PC-3 (cell line): ENCODE results near the gene FBXL5. TPM values are rescaled to one million over a fixed set of nuclear protein-coding genes. Genes with fewer than 3 reads are reported as not detected.

Experiments
- ATAC-seq: fragments of 200-7000 bp; cut with Tn5 transposase; 2 replicates; pipeline ENCODE4 v1.9.1; 2020; ENCODE audit warnings: mild to moderate bottlenecking, moderate library complexity
- BruUV-seq: library from RNA; stranded (reverse); fragments of 400-500 nt; replicated peaks from 2 replicates; lab custom pipeline; 2021; lab: Mats Ljungman, UMichigan
- CTCF ChIA-PET: fragments of 300-600 bp; sonication (Branson Sonifier 250); formaldehyde crosslinking; loops from one replicate; lab custom pipeline; 2022; ENCODE audit warnings: antibody characterized with exemption; lab: Charles Lee
- POLR2A ChIA-PET: fragments of 300-600 bp; sonication (Branson Sonifier 250); formaldehyde crosslinking; loops from one replicate; lab custom pipeline; 2022; ENCODE audit warnings: antibody characterized with exemption; ENCODE audit not compliant: unreplicated experiment; lab: Charles Lee
- DNase-seq: peaks from one replicate; pipeline ENCODE4 v3.0.0-alpha.2; 2015
- H2AFZ ChIP-seq: fragments of 300-600 bp; sonication (generic); 2 replicates; pipeline ENCODE4 v1.6.0; 2016; ENCODE audit warnings: antibody characterized with exemption, low read length
- H3F3A ChIP-seq: fragments of 300-600 bp; sonication (generic); one replicate; pipeline ENCODE4 v1.6.0; 2017; ENCODE audit warnings: antibody characterized with exemption, low read length, control low read depth, mild to moderate bottlenecking; ENCODE audit not compliant: unreplicated experiment
- H3K27ac ChIP-seq: fragments of 300-600 bp; sonication (generic); 2 replicates; pipeline ENCODE4 v1.5.1; 2016; ENCODE audit warnings: mild to moderate bottlenecking, low read length
- H3K27me3 ChIP-seq: fragments of 300-600 bp; sonication (generic); 2 replicates; pipeline ENCODE4 v1.6.1; 2016; ENCODE audit warnings: low read length, mixed read lengths
- H3K36me3 ChIP-seq: fragments of 300-600 bp; sonication (generic); 2 replicates; pipeline ENCODE4 v1.6.1; 2016; ENCODE audit warnings: low read depth, mixed run types, low read length, mixed read lengths
- H3K4me1 ChIP-seq: fragments of 300-600 bp; sonication (generic); 2 replicates; pipeline ENCODE4 v1.5.1; 2016; ENCODE audit warnings: low read length; ENCODE audit not compliant: insufficient read depth
- H3K4me2 ChIP-seq: fragments of 300-600 bp; sonication (generic); 2 replicates; pipeline ENCODE4 v1.6.0; 2016; ENCODE audit warnings: low read length
- H3K4me3 ChIP-seq: fragments of 300-600 bp; sonication (generic); 2 replicates; pipeline ENCODE4 v1.5.1; 2016; ENCODE audit warnings: mild to moderate bottlenecking, low read length, mixed read lengths
- H3K79me2 ChIP-seq: fragments of 300-600 bp; sonication (generic); 2 replicates; pipeline ENCODE4 v1.6.1; 2017; ENCODE audit warnings: low read length, mixed read lengths
- H3K9ac ChIP-seq: fragments of 300-600 bp; sonication (generic); 2 replicates; pipeline ENCODE4 v1.6.0; 2016; ENCODE audit warnings: mild to moderate bottlenecking, low read length
- H3K9me2 ChIP-seq: fragments of 300-600 bp; sonication (generic); replicated peaks from 2 replicates; pipeline ENCODE4 v1.6.1; 2016; ENCODE audit warnings: mixed run types, low read length, mixed read lengths
- H3K9me3 ChIP-seq: fragments of 300-600 bp; sonication (generic); 2 replicates; pipeline ENCODE4 v1.6.1; 2016; ENCODE audit warnings: low read length, mixed read lengths
- H4K20me1 ChIP-seq: fragments of 300-600 bp; sonication (generic); 2 replicates; pipeline ENCODE4 v1.6.1; 2016; ENCODE audit warnings: low read length, mixed read lengths
- CTCF ChIP-seq: fragments of 300-600 bp; sonication (generic); conservative IDR thresholded peaks from 2 replicates; pipeline ENCODE4 v1.5.1; 2017; ENCODE audit warnings: antibody characterized with exemption, low read depth, mild to moderate bottlenecking, low read length
- EZH2 ChIP-seq: fragments of 300-600 bp; sonication (generic); IDR thresholded peaks from one replicate; pipeline ENCODE4 v1.6.1; 2017; ENCODE audit warnings: antibody characterized with exemption, mild to moderate bottlenecking, low read length; ENCODE audit not compliant: unreplicated experiment
- EZH2phosphoT487 ChIP-seq: fragments of 300-600 bp; sonication (generic); IDR thresholded peaks from 2 replicates; pipeline ENCODE4 v1.6.1; 2018; ENCODE audit warnings: mild to moderate bottlenecking, antibody characterized with exemption, low read length, borderline replicate concordance
- intact Hi-C: fragments of 100-400 bp; cut with micrococcal nuclease; formaldehyde crosslinking; loops from 2 replicates; pipeline ENCODE4 v1.9.0; 2023
- total RNA-seq: library from RNA; depleted of rRNA; stranded (reverse); fragments of >200 nt; gene quantifications from 2 replicates; pipeline ENCODE4 v1.2.3, GENCODE V29; 2014

Gene FBXL5
- total RNA-seq, 1 experiment from 2014 or later: 42.4 TPM

DNA sequence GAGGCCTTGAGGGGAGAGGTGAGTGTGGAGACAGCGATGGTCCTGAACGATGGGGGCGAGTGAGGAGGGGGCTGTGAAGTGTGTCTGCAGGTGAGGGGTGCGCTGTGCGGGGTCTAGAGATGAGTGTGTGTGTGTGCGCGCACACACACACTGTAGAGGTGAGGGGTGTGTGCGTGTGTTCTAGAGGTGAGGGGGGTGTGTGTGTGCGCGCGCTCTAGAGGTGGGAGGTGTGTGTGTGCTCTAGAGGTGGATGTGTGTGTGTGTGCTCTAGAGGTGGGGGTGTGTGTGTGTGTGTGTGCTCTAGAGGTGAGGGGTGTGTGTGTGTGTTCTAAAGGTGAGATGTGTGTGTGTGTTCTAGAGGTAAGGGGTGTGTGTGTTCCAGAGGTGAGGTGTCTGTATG is 48.3 kb upstream of the FBXL5 start:
- TF ChIP-seq CTCF: no peak
- no peak for TF ChIP-seq EZH2
- no peak for TF ChIP-seq EZH2phosphoT487
- H4K20me1 ChIP-seq: no peaks in the 10 kb centered on the region
- H3K27me3 ChIP-seq: no peaks in the 10 kb centered on the region
- no peaks in the 10 kb centered on the region for H3K79me2 ChIP-seq
- intact Hi-C loops: no loop called here
- DNase-seq (no peak), ATAC-seq (no peak)
- no peak overlapping the region for H3K9ac ChIP-seq
- ChIA-PET POLR2A (no interaction called here), CTCF (no interaction called here)
- H3K9me3 ChIP-seq: no peaks in the 10 kb centered on the region
- H3K4me3 ChIP-seq: no peak overlapping the region
- H3F3A ChIP-seq: no peaks in the 10 kb centered on the region
- no peaks in the 10 kb centered on the region for H3K36me3 ChIP-seq
- BruUV-seq: no TSS peak
- no peaks in the 10 kb centered on the region for H3K9me2 ChIP-seq
- no peaks in the 10 kb centered on the region for H3K4me1 ChIP-seq
- no peak overlapping the region for H3K4me2 ChIP-seq
- H3K27ac ChIP-seq: no peak overlapping the region
- H2AFZ ChIP-seq: no peak overlapping the region

DNA sequence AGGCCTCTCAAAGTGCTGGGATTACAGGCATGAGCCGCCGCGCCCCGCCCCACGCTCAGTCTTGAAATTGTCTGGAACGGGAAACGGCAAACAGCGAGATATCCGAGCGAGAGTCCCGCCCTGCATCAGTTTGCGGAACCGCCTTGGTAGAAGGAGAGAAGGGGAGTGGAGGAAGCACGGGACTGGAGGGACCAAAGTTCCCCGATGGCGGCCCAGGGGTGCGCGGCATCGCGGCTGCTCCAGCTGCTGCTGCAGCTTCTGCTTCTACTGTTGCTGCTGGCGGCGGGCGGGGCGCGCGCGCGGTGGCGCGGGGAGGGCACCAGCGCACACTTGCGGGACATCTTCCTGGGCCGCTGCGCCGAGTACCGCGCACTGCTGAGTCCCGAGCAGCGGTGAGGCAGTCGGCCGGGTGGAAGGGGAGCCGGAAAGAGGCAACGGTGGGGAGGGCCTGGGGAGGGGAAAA is 47.8 kb upstream of the FBXL5 start, which contains the start of gene BST1:
Gene BST1, plus strand, starts transcription at position 125 of the 463 bp plus-strand sequence. Its CDS starts 80 bp downstream, at position 205.
- ChIA-PET CTCF (no interaction called here), POLR2A (no interaction called here)
- no peaks in the 10 kb centered on the region for H3K36me3 ChIP-seq
- H3K9ac ChIP-seq: no peak within 1 kb of the TSS
- TF ChIP-seq CTCF (no peak), EZH2 (no peak), EZH2phosphoT487 (no peak)
- no peaks in the 10 kb centered on the region for H3K27me3 ChIP-seq
- H3K4me1 ChIP-seq: no peaks in the 10 kb centered on the region
- H3K4me2 ChIP-seq: peak within 1 kb of the TSS; percentile 67
- ATAC-seq: peak; percentile 57
- no peaks in the 10 kb centered on the region for H3F3A ChIP-seq
- no peak within 1 kb of the TSS for H3K27ac ChIP-seq
- H4K20me1 ChIP-seq: no peaks in the 10 kb centered on the region
- intact Hi-C loops: no loop called here
- H3K79me2 ChIP-seq: no peaks in the 10 kb centered on the region
- no peaks in the 10 kb centered on the region for H3K9me3 ChIP-seq
- peak within 1 kb of the TSS; percentile 53 for H3K4me3 ChIP-seq
- BruUV-seq: no TSS peak
- no peaks in the 10 kb centered on the region for H3K9me2 ChIP-seq
- DNase-seq: no peak
- peak within 1 kb of the TSS; percentile 77 for H2AFZ ChIP-seq

DNA sequence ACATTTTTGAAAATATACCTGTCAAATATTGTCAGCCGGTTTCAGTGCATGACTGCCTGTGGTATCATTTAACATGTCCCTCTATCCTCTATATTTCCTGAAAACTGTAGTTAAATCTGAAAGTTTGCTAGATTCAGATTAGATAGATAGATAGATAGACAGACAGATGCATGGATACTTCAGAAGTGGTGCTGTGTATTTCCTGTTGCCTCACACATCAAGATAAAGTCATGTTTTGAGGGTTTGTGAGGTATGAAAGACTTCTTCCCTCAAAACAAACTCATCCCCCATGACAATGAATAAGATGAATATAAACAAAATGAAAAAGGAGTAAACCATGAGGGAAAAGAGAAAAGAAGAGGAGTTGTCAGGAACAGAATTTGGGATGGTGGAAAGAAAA is 41.7 kb upstream of the FBXL5 start:
- Histone ChIP-seq H3K36me3 (no peaks in the 10 kb centered on the region), H3K9me3 (no peaks in the 10 kb centered on the region), H3K27me3 (no peaks in the 10 kb centered on the region), H3F3A (no peaks in the 10 kb centered on the region), H3K4me3 (no peak overlapping the region), H4K20me1 (no peaks in the 10 kb centered on the region), H3K4me1 (peaks cover 23% of the 10 kb centered on the region), H3K79me2 (no peaks in the 10 kb centered on the region), H3K9me2 (no peaks in the 10 kb centered on the region), H3K27ac (no peak overlapping the region), H3K4me2 (no peak overlapping the region), H3K9ac (no peak overlapping the region), H2AFZ (no peak overlapping the region)
- no TSS peak for BruUV-seq
- DNase-seq (no peak), ATAC-seq (no peak)
- POLR2A ChIA-PET: no interaction called here
- TF ChIP-seq EZH2 (no peak), CTCF (no peak), EZH2phosphoT487 (no peak)
- intact Hi-C loops: no loop called here
- CTCF ChIA-PET: no interaction called here
